RWPE2 (cell line): ENCODE data around the gene CRYBG1.
A peak's percentile ranks its signal among the peaks of the same experiment; 100 is the strongest.

Experiments
- ATAC-seq: fragments of 200-7000 bp; cut with Tn5 transposase; 3 replicates; pipeline ENCODE4 v1.9.1; 2021; ENCODE audit warnings: low read depth
- DNase-seq: peaks from one replicate; pipeline ENCODE4 v3.0.0-alpha.2; 2020; ENCODE audit warnings: low spot score
- H3K27ac ChIP-seq: fragments of 450-650 bp; 2 replicates; pipeline ENCODE4 v1.5.1; 2017; ENCODE audit warnings: mild to moderate bottlenecking; ENCODE audit not compliant: poor library complexity, severe bottlenecking
- H3K27me3 ChIP-seq: fragments of 250-450 bp; sonication (Bioruptor Pico); 2 replicates; pipeline ENCODE4 v1.5.1; 2021; ENCODE audit warnings: mild to moderate bottlenecking, moderate library complexity; ENCODE audit not compliant: insufficient read depth, poor library complexity, severe bottlenecking
- H3K36me3 ChIP-seq: fragments of 250-450 bp; sonication (Bioruptor Pico); 2 replicates; pipeline ENCODE4 v1.5.1; 2020; ENCODE audit warnings: low read depth, mild to moderate bottlenecking, moderate library complexity
- H3K4me1 ChIP-seq: fragments of 250-450 bp; sonication (Bioruptor Pico); 2 replicates; pipeline ENCODE4 v1.5.1; 2021; ENCODE audit warnings: mild to moderate bottlenecking, moderate library complexity; ENCODE audit not compliant: insufficient read depth, poor library complexity, severe bottlenecking
- H3K4me3 ChIP-seq: fragments of 250-450 bp; sonication (Bioruptor Pico); 2 replicates; pipeline ENCODE4 v1.5.1; 2021; ENCODE audit warnings: mild to moderate bottlenecking, moderate library complexity; ENCODE audit not compliant: severe bottlenecking
- H3K9me3 ChIP-seq: fragments of 250-450 bp; sonication (Bioruptor Pico); 2 replicates; pipeline ENCODE4 v1.5.1; 2021; ENCODE audit warnings: mild to moderate bottlenecking, moderate library complexity; ENCODE audit not compliant: severe bottlenecking
- TF ChIP-seq, protein P1 (sequence below): fragments of 450-650 bp; IDR thresholded peaks from one replicate; pipeline ENCODE4 v1.5.1; 2017; ENCODE audit warnings: mild to moderate bottlenecking, moderate library complexity; ENCODE audit not compliant: poor library complexity, severe bottlenecking

CRYBG1 gene

DNA sequence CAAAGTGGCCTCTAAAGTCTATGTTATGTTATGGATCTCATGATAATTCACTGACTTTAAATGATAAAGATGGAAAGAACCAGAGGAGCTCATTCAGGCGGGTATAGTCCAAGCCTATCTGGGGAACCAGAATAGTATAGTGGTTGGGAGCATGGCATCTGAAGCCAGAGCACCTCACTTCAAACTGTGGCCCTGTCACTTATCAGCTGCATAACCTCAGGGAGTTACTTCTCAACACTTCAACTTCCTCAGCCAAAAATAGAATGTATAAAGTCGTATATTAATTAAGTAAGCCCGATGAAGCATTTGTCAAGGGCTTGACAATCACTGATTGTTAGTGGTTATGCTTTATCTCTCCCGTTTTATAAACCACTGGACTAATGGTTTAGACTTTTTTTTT, 156.1 kb downstream of the CRYBG1 start:
- Histone ChIP-seq H3K4me3 (no peak overlapping the region), H3K36me3 (peaks cover 52% of the 10 kb centered on the region), H3K27me3 (no peaks in the 10 kb centered on the region), H3K9me3 (no peaks in the 10 kb centered on the region), H3K27ac (peak overlapping the region; percentile 84), H3K4me1 (peaks cover 45% of the 10 kb centered on the region)
- ATAC-seq: no peak
- TF ChIP-seq, protein P1, sequence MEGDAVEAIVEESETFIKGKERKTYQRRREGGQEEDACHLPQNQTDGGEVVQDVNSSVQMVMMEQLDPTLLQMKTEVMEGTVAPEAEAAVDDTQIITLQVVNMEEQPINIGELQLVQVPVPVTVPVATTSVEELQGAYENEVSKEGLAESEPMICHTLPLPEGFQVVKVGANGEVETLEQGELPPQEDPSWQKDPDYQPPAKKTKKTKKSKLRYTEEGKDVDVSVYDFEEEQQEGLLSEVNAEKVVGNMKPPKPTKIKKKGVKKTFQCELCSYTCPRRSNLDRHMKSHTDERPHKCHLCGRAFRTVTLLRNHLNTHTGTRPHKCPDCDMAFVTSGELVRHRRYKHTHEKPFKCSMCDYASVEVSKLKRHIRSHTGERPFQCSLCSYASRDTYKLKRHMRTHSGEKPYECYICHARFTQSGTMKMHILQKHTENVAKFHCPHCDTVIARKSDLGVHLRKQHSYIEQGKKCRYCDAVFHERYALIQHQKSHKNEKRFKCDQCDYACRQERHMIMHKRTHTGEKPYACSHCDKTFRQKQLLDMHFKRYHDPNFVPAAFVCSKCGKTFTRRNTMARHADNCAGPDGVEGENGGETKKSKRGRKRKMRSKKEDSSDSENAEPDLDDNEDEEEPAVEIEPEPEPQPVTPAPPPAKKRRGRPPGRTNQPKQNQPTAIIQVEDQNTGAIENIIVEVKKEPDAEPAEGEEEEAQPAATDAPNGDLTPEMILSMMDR: no peak
- DNase-seq: no peak

DNA sequence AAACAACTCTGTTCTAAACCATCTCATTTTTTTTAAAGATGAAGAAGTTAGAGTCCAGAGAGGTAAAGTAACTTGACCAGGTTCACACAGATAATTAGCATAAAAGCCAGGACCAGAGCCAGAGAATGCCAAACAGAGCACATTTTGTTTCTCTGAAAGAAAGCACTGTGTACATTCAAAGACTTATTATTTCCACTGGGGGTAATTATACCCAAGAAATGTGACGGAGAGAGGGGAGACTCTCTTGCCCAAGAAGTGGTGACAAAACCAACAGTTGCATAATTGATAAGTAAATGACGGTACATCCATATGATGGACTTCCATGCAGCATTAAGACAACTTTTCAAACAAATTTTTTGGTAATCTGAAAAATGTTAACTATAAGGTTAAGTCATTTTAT, 157.2 kb downstream of the CRYBG1 start:
- Histone ChIP-seq H3K36me3 (peaks cover 62% of the 10 kb centered on the region), H3K9me3 (no peaks in the 10 kb centered on the region), H3K27ac (peak overlapping the region; percentile 99), H3K4me1 (peaks cover 56% of the 10 kb centered on the region), H3K27me3 (no peaks in the 10 kb centered on the region), H3K4me3 (no peak overlapping the region)
- DNase-seq: no peak
- TF ChIP-seq, protein P1: no peak
- ATAC-seq: no peak

DNA sequence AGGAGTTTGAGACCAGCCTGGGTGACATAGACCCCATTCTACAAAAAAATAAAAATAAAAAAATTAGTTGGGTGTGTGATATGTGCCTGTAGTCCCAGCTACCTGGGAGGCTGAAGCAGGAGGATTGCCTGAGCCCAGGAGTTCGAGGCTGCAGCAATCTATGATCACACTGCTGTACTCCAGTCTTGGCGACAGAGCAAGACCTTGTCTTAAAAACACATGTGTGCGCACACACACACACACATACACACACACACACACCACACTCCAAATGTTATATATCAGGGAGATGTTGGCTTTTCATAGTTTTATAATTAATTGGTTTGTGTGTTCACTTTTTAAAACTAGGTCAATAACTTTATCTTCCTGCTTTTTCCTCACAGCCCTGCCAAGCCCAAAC, 158.2 kb downstream of the CRYBG1 start:
- TF ChIP-seq, protein P1: no peak
- H3K27ac ChIP-seq: peak overlapping the region; percentile 99
- DNase-seq (no peak), ATAC-seq (no peak)
- H3K4me1 ChIP-seq: peaks cover 62% of the 10 kb centered on the region
- H3K36me3 ChIP-seq: peaks cover 69% of the 10 kb centered on the region
- no peak overlapping the region for H3K4me3 ChIP-seq
- no peaks in the 10 kb centered on the region for H3K9me3 ChIP-seq
- no peaks in the 10 kb centered on the region for H3K27me3 ChIP-seq

DNA sequence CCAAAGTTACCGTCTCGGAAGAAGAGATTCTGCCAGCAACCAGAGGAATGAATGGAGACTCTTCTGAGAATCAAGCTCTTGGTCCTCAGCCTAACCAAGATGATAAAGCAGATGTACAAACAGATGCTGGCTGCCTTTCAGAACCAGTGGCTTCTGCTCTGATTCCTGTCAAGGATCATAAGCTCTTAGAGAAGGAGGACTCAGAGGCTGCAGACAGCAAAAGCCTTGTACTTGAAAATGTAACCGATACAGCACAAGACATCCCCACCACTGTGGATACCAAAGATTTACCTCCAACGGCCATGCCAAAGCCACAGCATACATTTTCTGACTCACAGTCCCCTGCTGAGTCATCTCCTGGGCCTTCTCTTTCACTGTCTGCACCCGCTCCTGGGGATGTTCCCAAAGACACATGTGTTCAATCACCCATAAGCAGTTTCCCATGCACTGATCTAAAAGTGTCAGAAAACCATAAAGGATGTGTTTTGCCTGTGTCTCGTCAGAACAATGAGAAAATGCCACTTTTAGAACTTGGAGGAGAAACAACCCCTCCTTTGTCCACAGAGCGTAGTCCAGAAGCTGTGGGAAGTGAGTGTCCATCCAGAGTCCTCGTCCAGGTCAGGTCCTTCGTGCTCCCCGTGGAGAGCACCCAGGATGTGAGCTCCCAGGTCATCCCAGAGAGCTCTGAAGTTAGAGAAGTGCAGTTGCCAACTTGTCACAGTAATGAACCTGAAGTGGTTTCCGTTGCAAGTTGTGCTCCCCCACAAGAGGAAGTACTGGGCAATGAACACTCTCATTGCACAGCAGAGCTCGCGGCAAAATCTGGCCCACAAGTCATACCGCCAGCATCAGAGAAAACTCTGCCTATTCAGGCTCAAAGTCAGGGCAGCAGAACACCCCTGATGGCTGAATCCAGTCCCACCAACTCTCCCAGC, 159.2 kb downstream of the CRYBG1 start:
- DNase-seq (peak; percentile 70), ATAC-seq (peak; percentile 94)
- Histone ChIP-seq H3K27me3 (no peaks in the 10 kb centered on the region), H3K9me3 (no peaks in the 10 kb centered on the region), H3K4me3 (no peak overlapping the region), H3K4me1 (peaks cover 72% of the 10 kb centered on the region), H3K36me3 (peaks cover 69% of the 10 kb centered on the region), H3K27ac (peak overlapping the region; percentile 99)
- TF ChIP-seq, protein P1: no peak
